GM10266 (cell line): ENCODE data around the gene FMO2.

ENCODE experiments used
- DNase-seq: peaks from one replicate; pipeline ENCODE4 v3.0.0; 2012; ENCODE audit errors: extremely low spot score
- CTCF ChIP-seq: IDR thresholded peaks from 2 replicates; pipeline ENCODE4 v1.5.1; 2012; ENCODE audit warnings: mild to moderate bottlenecking, low read depth; ENCODE audit not compliant: control insufficient read depth, insufficient read depth; ENCODE audit errors: missing control alignments

FMO2 gene, protein sequence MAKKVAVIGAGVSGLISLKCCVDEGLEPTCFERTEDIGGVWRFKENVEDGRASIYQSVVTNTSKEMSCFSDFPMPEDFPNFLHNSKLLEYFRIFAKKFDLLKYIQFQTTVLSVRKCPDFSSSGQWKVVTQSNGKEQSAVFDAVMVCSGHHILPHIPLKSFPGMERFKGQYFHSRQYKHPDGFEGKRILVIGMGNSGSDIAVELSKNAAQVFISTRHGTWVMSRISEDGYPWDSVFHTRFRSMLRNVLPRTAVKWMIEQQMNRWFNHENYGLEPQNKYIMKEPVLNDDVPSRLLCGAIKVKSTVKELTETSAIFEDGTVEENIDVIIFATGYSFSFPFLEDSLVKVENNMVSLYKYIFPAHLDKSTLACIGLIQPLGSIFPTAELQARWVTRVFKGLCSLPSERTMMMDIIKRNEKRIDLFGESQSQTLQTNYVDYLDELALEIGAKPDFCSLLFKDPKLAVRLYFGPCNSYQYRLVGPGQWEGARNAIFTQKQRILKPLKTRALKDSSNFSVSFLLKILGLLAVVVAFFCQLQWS

GRCh38 chr1:171185091-171185490, at the start of gene FMO2:
TSS of gene FMO2 (plus strand) at chr1:171185300. CDS start at chr1:171185714, 414 bp downstream.
- no peak for TF ChIP-seq CTCF
- no peak for DNase-seq

GRCh38 chr1:171137580-171137979, 47.5 kb upstream of the FMO2 start:
- no peak for TF ChIP-seq CTCF

DNA sequence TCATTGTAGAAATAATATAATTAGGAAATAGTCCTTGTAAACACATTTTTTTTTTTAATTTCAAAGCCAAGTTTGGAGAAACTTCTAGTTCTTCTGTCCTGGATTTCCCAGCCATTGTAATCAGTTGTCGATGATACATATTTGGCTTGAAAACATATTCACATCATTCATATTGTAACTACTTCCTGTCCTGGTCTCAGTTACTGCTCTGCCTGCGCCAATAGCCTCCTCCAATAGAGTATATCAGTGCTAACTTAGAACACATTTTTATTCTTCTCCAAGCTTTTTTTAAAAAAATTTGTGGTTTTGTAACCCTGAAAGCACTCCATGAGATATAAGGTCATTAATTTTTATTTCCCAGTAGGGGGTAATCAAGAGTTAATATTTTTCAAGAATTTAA, 46.1 kb upstream of the FMO2 start:
- DNase-seq, result no peak
- TF ChIP-seq CTCF, result no peak

More at GRCh38 chr1:171137580-171137979, 47.5 kb upstream of the FMO2 start:
- no peak for DNase-seq

GRCh38 chr1:171139890-171140289, 45.2 kb upstream of the FMO2 start:
- no peak for DNase-seq
- no peak for TF ChIP-seq CTCF

- DNase-seq, result no peak
- TF ChIP-seq CTCF, result no peak
Observed at GRCh38 chr1:171140401-171140800, 44.7 kb upstream of the FMO2 start.

DNA sequence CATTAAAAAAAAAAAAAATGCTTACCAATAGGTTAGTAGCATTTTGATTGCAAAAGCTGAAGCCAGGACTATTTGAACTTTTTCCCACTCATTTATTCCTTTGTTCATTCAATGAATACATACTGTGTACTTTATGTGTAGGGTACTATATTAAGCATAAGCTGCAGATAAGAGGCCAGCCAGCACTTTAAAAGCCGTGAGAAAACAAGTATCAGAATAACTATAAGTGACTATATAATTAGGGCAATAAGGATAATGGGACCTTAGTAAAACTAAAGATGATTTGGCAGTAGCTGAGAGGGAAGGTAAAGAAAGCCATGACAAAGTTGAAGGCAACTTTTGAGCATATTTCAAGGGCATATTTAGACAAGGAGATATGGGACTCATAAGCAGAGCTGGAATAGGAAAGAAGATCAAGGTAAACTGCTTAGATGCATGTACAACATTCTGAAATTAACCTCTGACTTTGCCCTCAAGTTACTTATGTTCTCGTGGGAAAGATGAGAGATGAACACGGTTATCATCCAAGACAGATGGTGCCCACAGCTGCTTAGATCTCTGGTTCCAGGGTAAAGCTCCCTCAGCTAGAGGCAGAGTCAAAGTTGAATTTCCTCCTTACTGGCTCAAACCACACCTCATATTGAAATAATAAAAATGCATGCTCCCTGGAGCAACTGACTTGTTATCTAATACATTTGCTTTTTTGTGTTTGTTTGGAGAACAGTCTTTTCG, 44.0 kb upstream of the FMO2 start:
- DNase-seq, result no peak
- TF ChIP-seq CTCF, result no peak
